GM21360 (cell line): ENCODE data around the gene SYAP1.
"Not testable (repeated sequence)": the region's sequence is repeated elsewhere in the genome, so short reads cannot be mapped to it uniquely, and the experiment has no call there.

Source experiments
- ATAC-seq: cut with Tn5 transposase; IDR thresholded peaks from one replicate; pipeline ENCODE4 v1.9.1; 2021; ENCODE audit warnings: mild to moderate bottlenecking, moderate library complexity; ENCODE audit not compliant: unreplicated experiment

The SYAP1 gene, protein sequence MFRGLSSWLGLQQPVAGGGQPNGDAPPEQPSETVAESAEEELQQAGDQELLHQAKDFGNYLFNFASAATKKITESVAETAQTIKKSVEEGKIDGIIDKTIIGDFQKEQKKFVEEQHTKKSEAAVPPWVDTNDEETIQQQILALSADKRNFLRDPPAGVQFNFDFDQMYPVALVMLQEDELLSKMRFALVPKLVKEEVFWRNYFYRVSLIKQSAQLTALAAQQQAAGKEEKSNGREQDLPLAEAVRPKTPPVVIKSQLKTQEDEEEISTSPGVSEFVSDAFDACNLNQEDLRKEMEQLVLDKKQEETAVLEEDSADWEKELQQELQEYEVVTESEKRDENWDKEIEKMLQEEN

GRCh38 chrX:16719334-16720084 is at the start of gene SYAP1:
Gene SYAP1 (plus strand): TSS chrX:16719612. CDS start chrX:16719725, 113 bp downstream.
- peak; percentile 99 for ATAC-seq

DNA sequence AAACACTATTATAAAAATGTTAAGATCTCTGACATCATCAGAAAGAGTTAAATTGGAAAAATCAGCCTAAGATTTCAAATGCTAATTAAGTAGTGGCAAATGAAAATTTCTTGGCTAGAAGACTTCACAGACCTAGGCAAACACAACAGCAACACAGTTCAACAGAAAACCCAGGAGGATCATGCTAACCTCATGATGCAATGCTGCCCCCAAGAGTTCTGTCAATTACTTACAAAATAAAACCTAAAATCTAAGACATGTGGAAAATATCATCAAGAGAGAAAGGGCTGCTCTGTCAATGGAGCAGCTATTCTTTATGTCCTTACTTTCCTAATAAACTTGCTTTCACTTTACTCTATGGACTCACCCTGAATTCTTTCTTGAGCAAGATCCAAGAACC is 48.4 kb upstream of the SYAP1 start:
- ATAC-seq: no peak

GRCh38 chrX:16678689-16679088 is 40.7 kb upstream of the SYAP1 start:
- no peak for ATAC-seq

- no peak for ATAC-seq
These were observed 36.3 kb upstream of the SYAP1 start for GRCh38 chrX:16683007-16683664.

DNA sequence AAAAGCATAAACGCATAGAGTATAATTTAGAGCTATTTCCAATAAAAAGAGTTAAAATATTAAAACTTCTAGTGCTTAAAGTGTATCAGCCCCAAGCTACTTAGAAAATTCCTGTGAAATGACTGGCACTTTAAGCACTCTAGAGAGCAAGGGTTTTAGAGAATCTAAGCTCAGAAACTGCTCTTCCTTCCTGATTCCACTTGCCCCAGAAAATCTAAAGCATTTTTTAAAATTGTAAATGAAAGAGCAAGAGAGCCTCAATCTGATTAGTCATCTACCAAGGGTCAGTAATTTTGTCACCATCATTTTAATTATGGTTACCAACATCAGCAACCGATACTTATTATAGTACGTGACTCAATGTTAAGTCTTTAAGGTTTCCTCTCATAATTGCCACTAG is 31.9 kb upstream of the SYAP1 start:
- no peak for ATAC-seq

DNA sequence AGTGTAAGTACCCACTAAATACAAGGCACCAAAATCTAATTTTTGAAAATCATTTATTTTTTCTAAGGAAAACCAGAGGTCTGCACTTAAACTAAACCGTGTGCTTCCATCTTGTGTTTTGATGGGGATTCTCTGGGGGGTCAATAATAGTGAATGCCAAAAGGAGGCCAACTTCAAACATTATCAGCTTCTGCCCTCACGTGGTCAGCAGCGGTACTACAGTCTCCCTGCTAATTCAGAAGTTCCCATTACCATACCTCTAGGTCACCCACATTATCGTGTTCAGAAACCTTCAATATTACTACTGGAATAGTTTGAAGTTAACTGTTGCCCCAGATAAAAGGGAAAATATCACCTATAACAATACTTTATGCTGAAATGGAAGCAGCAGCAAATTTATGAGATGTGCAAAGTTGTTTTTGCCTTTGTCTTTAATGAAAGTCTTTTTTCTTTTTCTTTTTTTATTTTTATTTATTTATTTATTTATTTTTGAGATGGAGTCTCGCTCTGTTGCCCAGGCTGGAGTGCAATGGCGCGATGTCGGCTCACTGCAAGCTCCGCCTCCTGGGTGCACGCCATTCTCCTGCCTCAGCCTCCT is 24.2 kb upstream of the SYAP1 start:
- ATAC-seq: peak; percentile 86

GRCh38 chrX:16696956-16697355 is 22.5 kb upstream of the SYAP1 start:
- ATAC-seq: no peak

DNA sequence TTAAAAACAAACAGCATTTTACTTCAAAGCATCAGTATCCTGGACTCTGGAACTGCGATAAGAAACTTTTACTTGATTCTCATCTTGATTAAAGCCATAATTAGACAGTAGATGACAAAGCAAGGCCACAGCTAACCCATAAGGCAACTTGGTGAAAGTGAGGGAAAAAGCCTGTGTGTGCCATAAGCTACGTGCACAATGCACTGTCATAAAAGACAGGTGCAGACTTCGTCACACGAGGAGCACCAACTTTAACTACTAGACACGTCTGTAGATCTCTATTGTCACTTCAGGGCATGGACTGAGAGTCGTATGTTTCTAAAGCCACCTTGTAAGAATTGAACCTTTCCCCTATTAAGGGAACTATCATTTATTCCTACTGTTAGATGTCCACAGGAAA is 20.0 kb upstream of the SYAP1 start:
- ATAC-seq: no peak

DNA sequence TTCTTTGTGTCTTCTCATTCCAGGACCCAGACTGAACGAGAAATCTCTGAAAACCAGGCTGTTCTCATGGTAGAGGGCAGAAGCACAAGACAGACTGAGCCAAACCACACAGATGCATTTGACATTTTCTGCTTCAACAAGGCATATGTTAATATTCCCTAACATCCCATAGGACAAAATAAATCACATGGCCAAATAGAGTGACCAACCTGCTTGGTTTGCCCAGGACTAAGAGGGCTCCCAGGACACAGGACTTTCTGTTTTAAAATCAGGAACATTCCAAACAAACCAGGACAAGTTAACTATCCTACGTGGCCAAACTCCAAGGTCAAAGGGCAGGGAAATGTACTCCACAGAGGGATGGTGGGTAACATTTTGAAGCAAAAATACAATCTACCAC is 18.7 kb upstream of the SYAP1 start:
- ATAC-seq: no peak

- ATAC-seq: no peak
These were observed 16.5 kb upstream of the SYAP1 start for GRCh38 chrX:16702700-16703599.

GRCh38 chrX:16705370-16705769 is 14.0 kb upstream of the SYAP1 start:
- no peak for ATAC-seq

DNA sequence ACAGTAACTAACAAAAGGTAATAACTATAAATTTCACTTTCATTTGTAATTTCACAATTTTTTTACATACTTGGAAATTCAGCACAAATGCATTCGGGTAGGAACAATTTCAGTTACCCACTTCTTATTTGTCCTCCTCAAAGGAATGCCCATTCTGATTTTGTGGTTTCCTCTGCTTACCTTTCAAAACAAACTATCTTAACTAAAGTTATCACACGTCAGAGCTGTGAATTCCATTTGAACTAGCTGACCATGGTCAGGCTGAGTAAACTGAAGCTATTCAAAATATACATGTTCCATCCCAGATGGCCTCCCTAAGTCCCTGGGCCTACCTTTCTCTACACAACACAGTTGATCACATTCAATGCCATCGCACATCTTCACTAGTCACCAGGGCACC is 11.4 kb upstream of the SYAP1 start:
- ATAC-seq: no peak

DNA sequence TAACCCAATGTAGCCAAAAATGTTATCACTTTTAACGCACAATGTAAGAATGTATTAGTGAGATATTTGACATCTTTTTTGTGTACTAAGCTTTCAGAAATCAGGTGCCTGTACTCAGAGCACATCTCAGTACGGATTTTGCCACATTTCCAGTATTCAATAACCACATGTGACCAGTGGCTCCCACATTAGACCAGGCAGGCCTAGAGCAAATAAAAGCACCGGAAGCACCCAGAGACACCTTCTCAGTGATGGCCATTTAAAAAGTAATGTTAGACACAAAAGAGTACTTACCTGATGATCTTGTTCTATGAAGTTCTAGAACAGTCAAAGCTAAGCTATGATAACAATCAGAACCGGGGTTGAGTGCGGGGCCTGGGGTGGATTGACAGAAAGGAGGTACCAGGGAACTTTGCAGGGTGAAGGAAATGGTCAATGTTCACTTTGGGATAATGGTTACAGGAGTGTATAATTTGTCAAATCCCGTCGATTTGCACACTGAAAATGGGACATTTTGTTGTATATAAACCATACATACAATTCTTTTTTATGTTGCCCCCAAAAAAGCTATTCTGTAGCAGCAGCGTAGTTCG is 8.1 kb upstream of the SYAP1 start:
- ATAC-seq: peak; percentile 41

DNA sequence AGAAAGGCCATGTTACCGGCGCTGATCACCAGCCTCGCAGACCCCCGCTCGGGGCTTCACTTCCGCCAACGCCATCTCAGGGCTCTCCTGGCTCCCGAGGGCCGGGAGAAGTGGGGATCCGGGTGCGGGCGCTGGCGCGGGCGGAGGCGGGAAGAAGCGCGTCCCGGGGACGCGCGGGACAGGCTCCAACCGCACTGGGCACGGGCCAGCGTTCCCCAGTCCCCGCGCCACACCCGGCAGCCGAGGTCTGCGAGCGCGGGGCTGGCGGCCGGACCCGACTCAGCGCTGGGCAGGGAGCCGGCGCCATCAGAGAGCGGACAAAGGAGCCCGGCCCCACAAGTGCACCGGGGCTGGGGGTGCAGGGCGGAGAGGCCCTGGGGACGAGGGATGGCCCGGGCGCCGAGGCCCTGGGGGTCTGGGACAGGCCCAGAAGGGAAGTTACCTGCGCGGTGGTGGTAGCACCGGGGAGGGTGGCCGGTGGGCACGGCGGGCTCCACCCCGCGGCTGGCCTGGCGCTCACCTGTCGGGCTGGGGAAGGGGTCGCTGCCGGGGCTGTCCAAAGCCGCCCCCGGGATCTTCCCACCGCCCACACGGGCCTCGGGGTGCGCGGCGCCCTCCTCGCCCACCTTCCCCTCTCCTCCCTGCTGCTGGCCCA is 7.4 kb upstream of the SYAP1 start:
- ATAC-seq: peak; percentile 33

GRCh38 chrX:16712548-16713155 is 6.8 kb upstream of the SYAP1 start, which contains the start of gene CTPS2:
Gene CTPS2 (minus strand): TSS chrX:16712669. CDS start chrX:16702902, 9,767 bp downstream.
- ATAC-seq: peak; percentile 74

GRCh38 chrX:16714504-16714903 is 4.9 kb upstream of the SYAP1 start:
- ATAC-seq: no peak

DNA sequence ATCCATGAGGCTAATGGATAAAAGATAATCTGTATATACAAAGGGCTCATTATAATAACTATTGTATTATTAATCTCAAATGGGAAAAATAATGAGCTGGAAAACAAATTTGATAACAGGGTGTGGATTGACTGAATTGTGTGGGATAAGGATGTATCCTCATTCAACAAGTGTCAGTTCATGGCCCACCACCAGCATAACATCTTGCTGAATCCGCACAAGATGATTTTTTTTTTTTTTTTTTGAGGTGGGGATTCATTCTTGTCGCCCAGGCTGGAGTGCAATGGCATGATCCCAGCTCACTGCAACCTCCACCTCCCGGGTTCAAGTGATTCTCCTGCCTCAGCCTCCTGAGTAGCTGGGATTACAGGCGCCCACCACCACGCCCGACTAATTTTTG is 3.8 kb upstream of the SYAP1 start:
- ATAC-seq: not testable (repeated sequence)

DNA sequence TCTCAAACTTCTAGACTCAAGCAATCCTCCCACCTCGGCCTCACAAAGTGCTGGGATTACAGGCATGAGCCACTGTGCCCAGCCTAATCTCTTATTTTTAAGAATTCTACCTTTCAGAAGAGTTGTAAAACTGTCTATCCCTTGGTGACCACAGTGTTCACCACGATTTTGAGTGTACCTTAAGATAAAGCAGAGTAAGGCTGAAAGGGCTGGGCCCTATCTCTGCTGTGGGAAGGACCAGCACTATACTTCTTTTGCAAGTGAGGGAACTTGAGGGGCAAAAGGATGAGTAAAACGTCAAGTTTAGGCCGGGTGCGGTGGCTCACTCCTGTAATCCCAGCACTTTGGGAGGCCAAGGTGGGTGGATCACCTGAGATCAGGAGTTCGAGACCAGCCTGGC is 3.0 kb upstream of the SYAP1 start:
- not testable (repeated sequence) for ATAC-seq

DNA sequence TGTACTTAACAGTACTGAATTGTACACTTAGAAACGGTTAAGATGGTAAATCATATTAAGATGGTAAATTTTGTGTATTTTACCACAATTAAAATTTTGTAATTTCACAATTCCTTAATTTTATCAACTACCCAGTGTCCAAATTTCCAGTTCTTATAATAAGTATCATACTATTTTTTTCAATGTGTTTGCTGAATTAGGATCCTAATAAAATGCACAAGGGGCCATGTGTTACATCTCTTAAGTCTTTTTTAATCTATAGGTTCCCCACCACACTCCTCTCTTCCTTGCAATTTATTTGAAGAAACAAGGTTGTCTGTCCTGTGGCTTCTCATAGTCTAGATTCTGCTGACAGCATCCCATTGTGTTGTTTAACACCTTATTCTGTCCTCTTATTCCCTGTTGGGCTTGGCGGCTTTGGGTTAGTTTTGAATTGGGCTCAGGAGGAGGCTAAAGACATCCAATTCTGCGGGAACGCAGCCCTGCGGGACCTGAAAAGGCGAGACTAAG is 533 bp upstream of the SYAP1 start:
- ATAC-seq: peak; percentile 27
